CD14-positive monocyte (primary cell): ENCODE measurements around the gene ANGPTL8. TPM values are rescaled to one million over a fixed set of nuclear protein-coding genes. Genes with fewer than 3 reads are reported as not detected.

ENCODE experiments used
- DNase-seq, 3 donors: peaks; one replicate each; pipeline ENCODE4 v3.0.0-alpha.2; 2011 to 2022
- H2AFZ ChIP-seq: 2 replicates; pipeline ENCODE4 v1.6.0; 2012; ENCODE audit warnings: mild to moderate bottlenecking, low read depth, low read length, inconsistent platforms; ENCODE audit not compliant: insufficient read depth, poor library complexity, severe bottlenecking
- H3K27ac ChIP-seq, 2 donors: 1 replicate in 1 of 2; 2 replicates in 1 of 2; pipeline ENCODE4 v1.5.1; 2012 to 2013; ENCODE audit warnings: low read length in 2 of 2, control low read depth in 1 of 2, inconsistent platforms in 1 of 2, low read depth in 1 of 2, mild to moderate bottlenecking in 1 of 2
- H3K27me3 ChIP-seq, 2 donors: one replicate each; pipeline versions ENCODE4 v1.6.0 to v1.6.1; 2011 to 2013; ENCODE audit warnings: low read length in 2 of 2; ENCODE audit not compliant: control insufficient read depth in 2 of 2, insufficient read depth in 2 of 2
- H3K36me3 ChIP-seq, 2 donors: replicated peaks in 1 of 2; 1 replicate in 1 of 2; 2 replicates in 1 of 2; pipeline versions ENCODE4 v1.5.1 to v1.6.1; 2012 to 2013; ENCODE audit warnings: low read length in 2 of 2, control low read depth in 1 of 2, inconsistent platforms in 1 of 2, mild to moderate bottlenecking in 1 of 2; ENCODE audit not compliant: insufficient read depth in 2 of 2, control insufficient read depth in 1 of 2
- H3K4me1 ChIP-seq, 2 donors: 1 replicate in 1 of 2; 2 replicates in 1 of 2; pipeline versions ENCODE4 v1.5.1 to v1.6.1; 2012 to 2013; ENCODE audit warnings: low read length in 2 of 2, control low read depth in 1 of 2, inconsistent platforms in 1 of 2, mild to moderate bottlenecking in 1 of 2, moderate library complexity in 1 of 2; ENCODE audit not compliant: insufficient read depth in 2 of 2, control insufficient read depth in 1 of 2
- H3K4me2 ChIP-seq: replicated peaks from 2 replicates; pipeline ENCODE3; 2012; ENCODE audit warnings: low read length, moderate library complexity, mild to moderate bottlenecking; ENCODE audit not compliant: poor library complexity, severe bottlenecking; ENCODE audit errors: extremely low read depth
- H3K4me3 ChIP-seq, 3 experiments: fragments of 200-600 bp in 1 of 3; sonication (generic) in 1 of 3; replicated peaks in 1 of 3; 1 replicate in 2 of 3; 2 replicates in 1 of 3; pipeline ENCODE4 v1.5.1; 2011 to 2013; ENCODE audit warnings: low read length in 3 of 3, mild to moderate bottlenecking in 3 of 3, control low read depth in 2 of 3, low read depth in 2 of 3, inconsistent platforms in 1 of 3, moderate library complexity in 1 of 3
- H3K79me2 ChIP-seq: 2 replicates; pipeline ENCODE4 v1.6.0; 2012; ENCODE audit warnings: mild to moderate bottlenecking, control low read depth, inconsistent platforms, low read length, moderate library complexity; ENCODE audit not compliant: insufficient read depth
- H3K9ac ChIP-seq: 2 replicates; pipeline ENCODE4 v1.6.0; 2017; ENCODE audit warnings: low read length, mild to moderate bottlenecking; ENCODE audit not compliant: insufficient read depth, poor library complexity, severe bottlenecking
- H3K9me3 ChIP-seq, 2 donors: replicated peaks in 1 of 2; 1 replicate in 1 of 2; 2 replicates in 1 of 2; pipeline versions ENCODE4 v1.5.1 to v1.6.1; 2012 to 2013; ENCODE audit warnings: low read length in 2 of 2, control low read depth in 1 of 2; ENCODE audit not compliant: control insufficient read depth in 1 of 2, insufficient read depth in 1 of 2
- H4K20me1 ChIP-seq: 2 replicates; pipeline ENCODE4 v1.6.0; 2012; ENCODE audit warnings: mild to moderate bottlenecking, low read length, control low read depth, moderate library complexity; ENCODE audit not compliant: insufficient read depth
- H3K27ac Mint-ChIP-seq, 7 donors: one replicate each; pipeline ENCODE4 v1.8.0; 2020; ENCODE audit warnings: mild to moderate bottlenecking in 7 of 7, mixed read lengths in 7 of 7, moderate library complexity in 6 of 7, inconsistent platforms in 2 of 7
- H3K27me3 Mint-ChIP-seq, 3 donors: one replicate each; pipeline ENCODE4 v1.8.0; 2021 to 2022; ENCODE audit warnings: low read depth in 3 of 3, mild to moderate bottlenecking in 3 of 3, mixed read lengths in 3 of 3, moderate library complexity in 3 of 3, inconsistent platforms in 1 of 3
- H3K36me3 Mint-ChIP-seq, 2 donors: one replicate each; pipeline ENCODE4 v1.8.0; 2020; ENCODE audit warnings: mixed read lengths in 2 of 2, inconsistent platforms in 1 of 2, mild to moderate bottlenecking in 1 of 2
- H3K4me1 Mint-ChIP-seq: one replicate; pipeline ENCODE4 v1.8.0; 2020; ENCODE audit warnings: mild to moderate bottlenecking, mixed read lengths
- H3K4me3 Mint-ChIP-seq, 2 donors: one replicate each; pipeline ENCODE4 v1.8.0; 2020; ENCODE audit warnings: mild to moderate bottlenecking in 2 of 2, mixed read lengths in 2 of 2, moderate library complexity in 1 of 2
- H3K9me3 Mint-ChIP-seq, 7 donors: one replicate each; pipeline ENCODE4 v1.8.0; 2020 to 2022; ENCODE audit warnings: mixed read lengths in 7 of 7, mild to moderate bottlenecking in 6 of 7, moderate library complexity in 6 of 7, inconsistent platforms in 2 of 7
- WGBS: methylation state at CpG from one replicate; pipeline ENCODE4 v1.1.5; 2013; ENCODE audit warnings: missing lambda C conversion rate; ENCODE audit not compliant: insufficient coverage; 5-methylcytosine and 5-hydroxymethylcytosine counted together
- intact Hi-C, 2 donors: fragments of 100-400 bp; cut with micrococcal nuclease; formaldehyde crosslinking; loops; one replicate each; pipeline versions ENCODE4 v1.15.0 to v1.15.1; 2023
- polyA plus RNA-seq, 3 donors: library from polyadenylated mRNA; depleted of rRNA in 1 of 3; unstranded in 2 of 3; stranded (reverse) in 1 of 3; fragments of 300-500 nt in 2 of 3; fragments of >200 nt in 1 of 3; fragmentation: Illumina TruSeq in 2 of 3; gene quantifications; 1 replicate in 2 of 3; 2 replicates in 1 of 3; pipeline ENCODE4 v1.2.3, GENCODE V29; 2012 to 2021
- TF ChIP-seq, protein P1 (sequence below): fragments of 200-600 bp; IDR thresholded peaks from one replicate; pipeline ENCODE4 v1.8.0; 2022; ENCODE audit warnings: antibody characterized with exemption, mild to moderate bottlenecking

ANGPTL8 gene
- polyA plus RNA-seq, 3 donors: not detected

DNA sequence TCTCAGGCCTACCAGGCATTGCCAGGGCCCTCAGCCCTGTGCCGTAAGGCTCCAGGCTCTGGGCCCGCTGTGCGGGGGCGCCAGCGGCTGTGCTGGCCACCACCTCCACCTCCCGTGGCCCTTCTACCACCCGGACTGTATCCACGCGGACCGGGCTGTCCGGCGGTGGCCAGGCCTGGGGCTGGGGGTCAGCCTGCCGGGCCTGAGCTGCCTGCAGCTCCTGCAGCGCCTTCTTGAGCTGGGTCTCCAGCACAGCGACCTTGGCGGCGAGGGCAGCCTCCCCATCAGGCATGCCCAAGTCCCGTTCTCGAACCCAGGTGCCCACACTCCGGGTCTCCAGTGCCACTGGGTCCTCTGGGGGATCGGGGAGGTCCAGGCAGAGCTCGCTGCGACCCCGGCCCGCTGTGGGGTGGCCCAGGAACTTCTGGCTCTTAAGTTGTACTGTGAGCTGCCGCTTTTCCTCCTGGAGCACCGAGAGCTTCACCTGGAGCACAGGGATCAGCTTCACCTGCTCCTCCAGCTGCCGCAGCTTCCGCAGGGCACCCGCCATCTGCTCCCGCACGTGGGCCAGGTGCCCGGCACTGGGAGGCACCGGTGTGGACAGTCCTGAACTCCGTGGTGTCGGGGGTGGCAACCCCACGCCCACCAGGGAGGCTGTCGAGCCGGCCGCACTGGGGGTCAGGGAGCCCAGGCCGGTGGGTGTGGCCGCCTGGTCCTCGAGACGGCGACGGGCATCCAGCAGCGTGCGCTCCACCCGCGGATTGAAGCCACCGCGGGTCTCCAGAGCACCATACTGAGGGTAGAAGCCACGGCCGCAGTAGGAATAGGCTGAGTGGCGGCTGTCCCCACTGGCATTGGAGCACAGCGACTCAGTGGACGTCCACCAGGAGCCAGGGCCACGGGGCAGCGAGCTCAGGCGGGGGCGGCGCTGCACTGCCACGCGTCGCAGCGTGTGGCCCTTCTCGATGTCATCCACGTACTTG lies 46.2 kb upstream of the ANGPTL8 start:
- Histone ChIP-seq H3K9me3 (peaks cover 0 to 6% of the 10 kb centered on the region in 2 donors), H3K4me3 (no peak overlapping the region), H3K79me2 (no peaks in the 10 kb centered on the region), H3K9ac (no peak overlapping the region), H3K27ac (no peak overlapping the region), H3K27me3 (peaks cover 0 to 5% of the 10 kb centered on the region in 2 donors), H3K4me1 (peaks cover 22 to 36% of the 10 kb centered on the region in 2 donors), H2AFZ (no peak overlapping the region), H4K20me1 (no peaks in the 10 kb centered on the region), H3K36me3 (no peaks in the 10 kb centered on the region), H3K4me2 (no peak overlapping the region)
- TF ChIP-seq, protein P1, sequence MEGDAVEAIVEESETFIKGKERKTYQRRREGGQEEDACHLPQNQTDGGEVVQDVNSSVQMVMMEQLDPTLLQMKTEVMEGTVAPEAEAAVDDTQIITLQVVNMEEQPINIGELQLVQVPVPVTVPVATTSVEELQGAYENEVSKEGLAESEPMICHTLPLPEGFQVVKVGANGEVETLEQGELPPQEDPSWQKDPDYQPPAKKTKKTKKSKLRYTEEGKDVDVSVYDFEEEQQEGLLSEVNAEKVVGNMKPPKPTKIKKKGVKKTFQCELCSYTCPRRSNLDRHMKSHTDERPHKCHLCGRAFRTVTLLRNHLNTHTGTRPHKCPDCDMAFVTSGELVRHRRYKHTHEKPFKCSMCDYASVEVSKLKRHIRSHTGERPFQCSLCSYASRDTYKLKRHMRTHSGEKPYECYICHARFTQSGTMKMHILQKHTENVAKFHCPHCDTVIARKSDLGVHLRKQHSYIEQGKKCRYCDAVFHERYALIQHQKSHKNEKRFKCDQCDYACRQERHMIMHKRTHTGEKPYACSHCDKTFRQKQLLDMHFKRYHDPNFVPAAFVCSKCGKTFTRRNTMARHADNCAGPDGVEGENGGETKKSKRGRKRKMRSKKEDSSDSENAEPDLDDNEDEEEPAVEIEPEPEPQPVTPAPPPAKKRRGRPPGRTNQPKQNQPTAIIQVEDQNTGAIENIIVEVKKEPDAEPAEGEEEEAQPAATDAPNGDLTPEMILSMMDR: no peak
- WGBS: 97% methylated on average over 63 of the region's 68 CpGs
- no peak for DNase-seq
- Mint-ChIP-seq H3K36me3 (peaks cover 0 to 3% of the 10 kb centered on the region in 2 donors), H3K4me1 (peaks cover 32% of the 10 kb centered on the region), H3K27me3 (peaks cover 0 to 17% (median 6%) of the 10 kb centered on the region in 3 donors), H3K27ac (no peak overlapping the region), H3K9me3 (peaks cover 0 to 11% (median 4%) of the 10 kb centered on the region in 7 donors), H3K4me3 (no peak overlapping the region)
- intact Hi-C loops: no loop called here

DNA sequence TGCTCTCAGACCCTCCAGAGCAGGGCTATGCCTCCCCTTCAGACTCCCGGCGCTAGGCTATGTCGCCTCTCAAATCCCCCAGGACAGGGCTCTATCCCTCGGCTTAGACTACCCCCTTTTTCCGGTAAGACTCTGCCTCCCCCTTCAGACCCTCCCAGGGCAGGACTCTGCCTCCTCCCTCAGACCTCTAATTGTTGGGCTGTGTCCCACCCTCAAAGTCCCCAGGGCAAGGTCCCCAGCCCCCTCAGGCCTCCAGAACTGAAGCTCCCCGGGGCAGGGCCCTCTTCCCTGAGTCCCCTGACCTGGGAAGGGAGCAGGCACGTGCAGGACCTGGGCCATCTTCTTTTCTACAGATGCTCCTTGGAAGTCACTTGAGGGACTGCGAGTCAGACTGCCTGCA lies 45.2 kb upstream of the ANGPTL8 start:
- intact Hi-C loops: no loop called here
- Histone ChIP-seq H2AFZ (no peak overlapping the region), H3K36me3 (no peaks in the 10 kb centered on the region), H3K9me3 (peaks cover 0 to 6% of the 10 kb centered on the region in 2 donors), H3K4me2 (no peak overlapping the region), H3K9ac (no peak overlapping the region), H3K4me3 (no peak overlapping the region), H3K79me2 (no peaks in the 10 kb centered on the region), H3K4me1 (peaks cover 22 to 36% of the 10 kb centered on the region in 2 donors), H3K27ac (no peak overlapping the region), H3K27me3 (peaks cover 0 to 5% of the 10 kb centered on the region in 2 donors), H4K20me1 (no peaks in the 10 kb centered on the region)
- Mint-ChIP-seq H3K36me3 (peaks cover 0 to 3% of the 10 kb centered on the region in 2 donors), H3K9me3 (peaks cover 0 to 11% (median 4%) of the 10 kb centered on the region in 7 donors), H3K4me1 (peaks cover 32% of the 10 kb centered on the region), H3K27ac (no peak overlapping the region), H3K27me3 (peaks cover 0 to 17% (median 6%) of the 10 kb centered on the region in 3 donors), H3K4me3 (no peak overlapping the region)
- 89% methylated on average over 5 of the region's 8 CpGs for WGBS
- TF ChIP-seq, protein P1: no peak
- DNase-seq: no peak
